Suprapubic skin (tissue), 4 donors: ENCODE data around the gene NCAPD2. TPM values are rescaled to one million over a fixed set of nuclear protein-coding genes. Genes with fewer than 3 reads are reported as not detected.

Experiments
- DNase-seq, 2 donors: peaks; one replicate each; pipeline ENCODE4 v3.0.0-alpha.2; 2019; ENCODE audit warnings: low spot score in 2 of 2
- H3K27ac ChIP-seq: fragments of 200-600 bp; sonication (generic); one replicate; pipeline ENCODE4 v1.5.1; 2019
- H3K27me3 ChIP-seq: fragments of 200-600 bp; sonication (generic); one replicate; pipeline ENCODE4 v1.5.1; 2019
- H3K36me3 ChIP-seq: fragments of 200-600 bp; sonication (generic); one replicate; pipeline ENCODE4 v1.5.1; 2019
- H3K4me1 ChIP-seq: fragments of 200-600 bp; sonication (generic); one replicate; pipeline ENCODE4 v1.5.1; 2019
- H3K4me3 ChIP-seq: fragments of 200-600 bp; sonication (generic); one replicate; pipeline ENCODE4 v1.5.1; 2019; ENCODE audit warnings: mild to moderate bottlenecking
- H3K9me3 ChIP-seq: fragments of 200-600 bp; sonication (generic); one replicate; pipeline ENCODE4 v1.5.1; 2019
- CTCF ChIP-seq, 2 donors: fragments of 200-600 bp in 1 of 2; fragments of 450-650 bp in 1 of 2; sonication (generic) in 1 of 2; IDR thresholded peaks; one replicate each; pipeline ENCODE4 v1.5.1; 2016 to 2019; ENCODE audit warnings: antibody characterized with exemption in 2 of 2, mild to moderate bottlenecking in 1 of 2, moderate library complexity in 1 of 2
- EP300 ChIP-seq: sonication (generic); formaldehyde crosslinking; IDR thresholded peaks from one replicate; pipeline ENCODE4 v1.6.1; 2017; ENCODE audit warnings: antibody characterized with exemption
- POLR2A ChIP-seq, 2 donors: fragments of 450-650 bp; IDR thresholded peaks; one replicate each; pipeline ENCODE4 v1.6.1; 2017; ENCODE audit warnings: antibody characterized with exemption in 2 of 2, mild to moderate bottlenecking in 2 of 2, moderate library complexity in 2 of 2
- POLR2AphosphoS5 ChIP-seq, 3 donors: sonication (generic); formaldehyde crosslinking; IDR thresholded peaks; one replicate each; pipeline ENCODE4 v1.6.1; 2017; ENCODE audit warnings: antibody characterized with exemption in 3 of 3
- WGBS: methylation state at CpG from one replicate; pipeline ENCODE4 v1.1.5; 2018; 5-methylcytosine and 5-hydroxymethylcytosine counted together
- total RNA-seq, 4 donors: library from RNA; depleted of rRNA; stranded (reverse); fragments of >200 nt; gene quantifications; one replicate each; pipeline ENCODE4 v1.1.0, GENCODE V29; 2016

The NCAPD2 gene
- total RNA-seq, 4 donors from 2014 or later, result 22.6 to 43.2 (median 31.0) TPM

- TF ChIP-seq POLR2AphosphoS5 (IDR thresholded peaks at IDR 0.05), result no peak
- TF ChIP-seq POLR2A (IDR thresholded peaks at IDR 0.05), result no peak
- TF ChIP-seq CTCF (IDR thresholded peaks at IDR 0.05), result no peak
- no peak for TF ChIP-seq EP300
- no peak overlapping the region for H3K4me3 ChIP-seq
- H3K4me1 ChIP-seq, result no peaks in the 10 kb centered on the region
- no peak for DNase-seq
- H3K27me3 ChIP-seq, result no peaks in the 10 kb centered on the region
- no peak overlapping the region for H3K27ac ChIP-seq
- H3K9me3 ChIP-seq, result no peaks in the 10 kb centered on the region
- H3K36me3 ChIP-seq, result peaks cover 91% of the 10 kb centered on the region
- 89% methylated on average over 3 of the region's 3 CpGs for WGBS
Measured at GRCh38 chr12:6520186-6520585, 26.3 kb downstream of the NCAPD2 start.

- Histone ChIP-seq H3K9me3 (no peaks in the 10 kb centered on the region), H3K27me3 (no peaks in the 10 kb centered on the region), H3K4me3 (no peak overlapping the region), H3K4me1 (no peaks in the 10 kb centered on the region), H3K36me3 (peaks cover 91% of the 10 kb centered on the region), H3K27ac (no peak overlapping the region)
- TF ChIP-seq CTCF (IDR thresholded peaks at IDR 0.05) (no peak), POLR2A (IDR thresholded peaks at IDR 0.05) (no peak), POLR2AphosphoS5 (IDR thresholded peaks at IDR 0.05) (no peak), EP300 (no peak)
- no peak for DNase-seq
- 87% methylated on average over 10 of the region's 10 CpGs for WGBS
Measured at GRCh38 chr12:6522193-6522592, 28.3 kb downstream of the NCAPD2 start.

GRCh38 chr12:6523708-6524107 is 29.8 kb downstream of the NCAPD2 start:
- no peak for TF ChIP-seq CTCF (IDR thresholded peaks at IDR 0.05)
- no peak for TF ChIP-seq EP300
- no peak for TF ChIP-seq POLR2AphosphoS5 (IDR thresholded peaks at IDR 0.05)
- H3K27ac ChIP-seq, result no peak overlapping the region
- H3K9me3 ChIP-seq, result no peaks in the 10 kb centered on the region
- H3K27me3 ChIP-seq, result no peaks in the 10 kb centered on the region
- no peak for DNase-seq
- no peak overlapping the region for H3K4me3 ChIP-seq
- H3K4me1 ChIP-seq, result no peaks in the 10 kb centered on the region
- 73% methylated on average over 3 of the region's 3 CpGs for WGBS
- peaks cover 97% of the 10 kb centered on the region for H3K36me3 ChIP-seq

- no peaks in the 10 kb centered on the region for H3K4me1 ChIP-seq
- no peaks in the 10 kb centered on the region for H3K9me3 ChIP-seq
- no peak overlapping the region for H3K4me3 ChIP-seq
- no peak overlapping the region for H3K27ac ChIP-seq
- 94% methylated on average over 5 of the region's 5 CpGs for WGBS
- TF ChIP-seq CTCF (IDR thresholded peaks at IDR 0.05) (no peak), EP300 (no peak)
- DNase-seq, result no peak
- peaks cover 98% of the 10 kb centered on the region for H3K36me3 ChIP-seq
- H3K27me3 ChIP-seq, result no peaks in the 10 kb centered on the region
Measured at GRCh38 chr12:6524648-6525047, 30.7 kb downstream of the NCAPD2 start.

GRCh38 chr12:6526201-6526600 is 32.3 kb downstream of the NCAPD2 start:
- Histone ChIP-seq H3K36me3 (peaks cover 98% of the 10 kb centered on the region), H3K27ac (no peak overlapping the region), H3K9me3 (no peaks in the 10 kb centered on the region), H3K27me3 (no peaks in the 10 kb centered on the region), H3K4me3 (no peak overlapping the region), H3K4me1 (no peaks in the 10 kb centered on the region)
- TF ChIP-seq POLR2AphosphoS5 (IDR thresholded peaks at IDR 0.05) (no peak), CTCF (IDR thresholded peaks at IDR 0.05) (no peak), EP300 (no peak), POLR2A (IDR thresholded peaks at IDR 0.05) (no peak)
- WGBS, result 86% methylated on average over 7 of the region's 7 CpGs
- no peak for DNase-seq
